ENCODE results near the gene SCMH1.
"Not testable (repeated sequence)": the region's sequence is repeated elsewhere in the genome, so short reads cannot be mapped to it uniquely, and the experiment has no call there.

SCMH1 gene

GRCh38 chr1:41239988-41240610, 2.0 kb downstream of the SCMH1 start:
- peaks cover 5% of the 10 kb centered on the region for H3K27me3 Mint-ChIP-seq
- peaks cover 24% of the 10 kb centered on the region for H3K4me1 Mint-ChIP-seq
- ATAC-seq: no peak
- H3K9me3 Mint-ChIP-seq: no peaks in the 10 kb centered on the region
- peak overlapping the region; percentile 93 for H3K27ac Mint-ChIP-seq
- no peak for DNase-seq
- H3K4me3 Mint-ChIP-seq: peak overlapping the region; percentile 87
- peaks cover 3% of the 10 kb centered on the region for H3K36me3 Mint-ChIP-seq (ENCODE audit: low read depth)

GRCh38 chr1:41238311-41238988, 3.7 kb downstream of the SCMH1 start:
- H3K27ac Mint-ChIP-seq: no peak overlapping the region
- no peaks in the 10 kb centered on the region for H3K27me3 Mint-ChIP-seq
- H3K9me3 Mint-ChIP-seq: no peaks in the 10 kb centered on the region
- ATAC-seq: peak; percentile 2
- peaks cover 3% of the 10 kb centered on the region for H3K36me3 Mint-ChIP-seq (ENCODE audit: low read depth)
- peaks cover 24% of the 10 kb centered on the region for H3K4me1 Mint-ChIP-seq
- DNase-seq: no peak
- no peak overlapping the region for H3K4me3 Mint-ChIP-seq

GRCh38 chr1:41236781-41237180, 5.3 kb downstream of the SCMH1 start:
- ATAC-seq (no peak), DNase-seq (no peak)
- H3K4me1 Mint-ChIP-seq: peaks cover 15% of the 10 kb centered on the region
- H3K36me3 Mint-ChIP-seq (ENCODE audit: low read depth): peaks cover 3% of the 10 kb centered on the region
- no peaks in the 10 kb centered on the region for H3K27me3 Mint-ChIP-seq
- no peaks in the 10 kb centered on the region for H3K9me3 Mint-ChIP-seq
- H3K27ac Mint-ChIP-seq: no peak overlapping the region
- H3K4me3 Mint-ChIP-seq: no peak overlapping the region

- no peak for DNase-seq
- no peak overlapping the region for H3K4me3 Mint-ChIP-seq
- H3K36me3 Mint-ChIP-seq (ENCODE audit: low read depth): peaks cover 2% of the 10 kb centered on the region
- H3K4me1 Mint-ChIP-seq: peaks cover 13% of the 10 kb centered on the region
- H3K9me3 Mint-ChIP-seq: no peaks in the 10 kb centered on the region
- ATAC-seq: no peak
- no peak overlapping the region for H3K27ac Mint-ChIP-seq
- no peaks in the 10 kb centered on the region for H3K27me3 Mint-ChIP-seq
These were observed 6.2 kb downstream of the SCMH1 start for GRCh38 chr1:41235893-41236292.

- peaks cover 6% of the 10 kb centered on the region for H3K36me3 Mint-ChIP-seq (ENCODE audit: low read depth)
- DNase-seq (no peak), ATAC-seq (no peak)
- no peak overlapping the region for H3K27ac Mint-ChIP-seq
- peaks cover 2% of the 10 kb centered on the region for H3K4me1 Mint-ChIP-seq
- no peaks in the 10 kb centered on the region for H3K9me3 Mint-ChIP-seq
- no peak overlapping the region for H3K4me3 Mint-ChIP-seq
- H3K27me3 Mint-ChIP-seq: no peaks in the 10 kb centered on the region
These were observed 8.4 kb downstream of the SCMH1 start for GRCh38 chr1:41233708-41234107.

GRCh38 chr1:41232305-41232704, 9.8 kb downstream of the SCMH1 start:
- no peaks in the 10 kb centered on the region for H3K9me3 Mint-ChIP-seq
- no peak overlapping the region for H3K4me3 Mint-ChIP-seq
- H3K36me3 Mint-ChIP-seq (ENCODE audit: low read depth): peaks cover 8% of the 10 kb centered on the region
- peaks cover 2% of the 10 kb centered on the region for H3K4me1 Mint-ChIP-seq
- no peaks in the 10 kb centered on the region for H3K27me3 Mint-ChIP-seq
- ATAC-seq (no peak), DNase-seq (no peak)
- H3K27ac Mint-ChIP-seq: no peak overlapping the region

GRCh38 chr1:41230656-41231055, 11.4 kb downstream of the SCMH1 start:
- Mint-ChIP-seq H3K9me3 (no peaks in the 10 kb centered on the region), H3K27me3 (no peaks in the 10 kb centered on the region), H3K36me3 (ENCODE audit: low read depth) (peaks cover 9% of the 10 kb centered on the region), H3K4me1 (peaks cover 2% of the 10 kb centered on the region), H3K27ac (no peak overlapping the region), H3K4me3 (no peak overlapping the region)
- DNase-seq (no peak), ATAC-seq (no peak)

- H3K4me1 Mint-ChIP-seq; DNase-seq; H3K27ac Mint-ChIP-seq; H3K4me3 Mint-ChIP-seq; H3K36me3 Mint-ChIP-seq (ENCODE audit: low read depth); H3K27me3 Mint-ChIP-seq; H3K9me3 Mint-ChIP-seq; ATAC-seq: not testable (repeated sequence)
These were observed 12.9 kb downstream of the SCMH1 start for GRCh38 chr1:41229219-41229618.

GRCh38 chr1:41226815-41227434, 15.2 kb downstream of the SCMH1 start:
- peaks cover 3% of the 10 kb centered on the region for H3K9me3 Mint-ChIP-seq
- no peak for DNase-seq
- H3K4me3 Mint-ChIP-seq: no peak overlapping the region
- peaks cover 11% of the 10 kb centered on the region for H3K4me1 Mint-ChIP-seq
- H3K27ac Mint-ChIP-seq: no peak overlapping the region
- ATAC-seq: peak; percentile 54
- peaks cover 9% of the 10 kb centered on the region for H3K36me3 Mint-ChIP-seq (ENCODE audit: low read depth)
- H3K27me3 Mint-ChIP-seq: no peaks in the 10 kb centered on the region

GRCh38 chr1:41225495-41225894, 16.6 kb downstream of the SCMH1 start:
- Mint-ChIP-seq H3K27ac (no peak overlapping the region), H3K4me3 (no peak overlapping the region), H3K27me3 (no peaks in the 10 kb centered on the region), H3K9me3 (peaks cover 11% of the 10 kb centered on the region), H3K36me3 (ENCODE audit: low read depth) (peaks cover 17% of the 10 kb centered on the region), H3K4me1 (peaks cover 12% of the 10 kb centered on the region)
- DNase-seq (no peak), ATAC-seq (no peak)

- H3K36me3 Mint-ChIP-seq (ENCODE audit: low read depth): peaks cover 38% of the 10 kb centered on the region
- H3K9me3 Mint-ChIP-seq: peaks cover 31% of the 10 kb centered on the region
- no peak overlapping the region for H3K4me3 Mint-ChIP-seq
- no peak overlapping the region for H3K27ac Mint-ChIP-seq
- H3K4me1 Mint-ChIP-seq: peaks cover 12% of the 10 kb centered on the region
- no peak for DNase-seq
- ATAC-seq: no peak
- no peaks in the 10 kb centered on the region for H3K27me3 Mint-ChIP-seq
These were observed 19.6 kb downstream of the SCMH1 start for GRCh38 chr1:41222496-41222895.

GRCh38 chr1:41221995-41222394, 20.1 kb downstream of the SCMH1 start:
- Mint-ChIP-seq H3K27ac (no peak overlapping the region), H3K27me3 (no peaks in the 10 kb centered on the region), H3K9me3 (peaks cover 36% of the 10 kb centered on the region), H3K36me3 (ENCODE audit: low read depth) (peaks cover 41% of the 10 kb centered on the region), H3K4me1 (peaks cover 12% of the 10 kb centered on the region), H3K4me3 (no peak overlapping the region)
- DNase-seq (no peak), ATAC-seq (no peak)

GRCh38 chr1:41218152-41218551, 24.0 kb downstream of the SCMH1 start:
- H3K36me3 Mint-ChIP-seq (ENCODE audit: low read depth): peaks cover 46% of the 10 kb centered on the region
- no peak for ATAC-seq
- H3K27ac Mint-ChIP-seq: no peak overlapping the region
- peaks cover 34% of the 10 kb centered on the region for H3K9me3 Mint-ChIP-seq
- no peak overlapping the region for H3K4me3 Mint-ChIP-seq
- no peaks in the 10 kb centered on the region for H3K27me3 Mint-ChIP-seq
- H3K4me1 Mint-ChIP-seq: peaks cover 7% of the 10 kb centered on the region
- no peak for DNase-seq

- H3K27me3 Mint-ChIP-seq: no peaks in the 10 kb centered on the region
- no peak overlapping the region for H3K4me3 Mint-ChIP-seq
- ATAC-seq (no peak), DNase-seq (no peak)
- H3K9me3 Mint-ChIP-seq: peaks cover 34% of the 10 kb centered on the region
- no peak overlapping the region for H3K27ac Mint-ChIP-seq
- H3K36me3 Mint-ChIP-seq (ENCODE audit: low read depth): peaks cover 47% of the 10 kb centered on the region
- peaks cover 3% of the 10 kb centered on the region for H3K4me1 Mint-ChIP-seq
These were observed 24.7 kb downstream of the SCMH1 start for GRCh38 chr1:41217441-41217840.

GRCh38 chr1:41215623-41216022, 26.5 kb downstream of the SCMH1 start:
- no peak overlapping the region for H3K4me3 Mint-ChIP-seq

More at GRCh38 chr1:41215623-41216022, 26.5 kb downstream of the SCMH1 start:
- no peaks in the 10 kb centered on the region for H3K27me3 Mint-ChIP-seq
- ATAC-seq: no peak
- DNase-seq: no peak
- H3K27ac Mint-ChIP-seq: no peak overlapping the region
- H3K9me3 Mint-ChIP-seq: peaks cover 32% of the 10 kb centered on the region
- H3K4me1 Mint-ChIP-seq: peaks cover 5% of the 10 kb centered on the region
- peaks cover 49% of the 10 kb centered on the region for H3K36me3 Mint-ChIP-seq (ENCODE audit: low read depth)

Data from activated naive CD8-positive, alpha-beta T cell treated with anti-CD3 and anti-CD28 coated beads, Interleukin-2, amount 50 U/mL, for 24 hours (primary cell).